Measurements from ENCODE around the gene RAP1A.

Gene RAP1A

GRCh38 chr1:111720977-111721786, 101.6 kb downstream of the RAP1A start:
- DNase-seq: no peak

- DNase-seq: no peak
Observed at GRCh38 chr1:111723091-111723806, 103.7 kb downstream of the RAP1A start.

GRCh38 chr1:111723871-111724270, 104.3 kb downstream of the RAP1A start:
- no peak for DNase-seq

GRCh38 chr1:111725192-111725591, 105.6 kb downstream of the RAP1A start:
- no peak for DNase-seq

- DNase-seq: no peak
Observed at GRCh38 chr1:111727056-111727455, 107.5 kb downstream of the RAP1A start.

- no peak for DNase-seq
Observed at GRCh38 chr1:111729271-111729921, 109.8 kb downstream of the RAP1A start.

- no peak for DNase-seq
Observed at GRCh38 chr1:111729946-111730681, 110.5 kb downstream of the RAP1A start.

- DNase-seq: no peak
Observed at GRCh38 chr1:111730706-111731105, 111.1 kb downstream of the RAP1A start.

GRCh38 chr1:111731956-111732355, 112.4 kb downstream of the RAP1A start:
- no peak for DNase-seq

- DNase-seq: no peak
Observed at GRCh38 chr1:111732718-111733117, 113.1 kb downstream of the RAP1A start.

- no peak for DNase-seq
Observed at GRCh38 chr1:111733183-111733991, 113.8 kb downstream of the RAP1A start.

- no peak for DNase-seq
Observed at GRCh38 chr1:111733992-111734341, 114.4 kb downstream of the RAP1A start.

- no peak for DNase-seq
Observed at GRCh38 chr1:111734426-111734825, 114.8 kb downstream of the RAP1A start.

GRCh38 chr1:111734856-111735255, 115.3 kb downstream of the RAP1A start:
- DNase-seq: no peak

GRCh38 chr1:111735321-111735720, 115.7 kb downstream of the RAP1A start:
- no peak for DNase-seq

GRCh38 chr1:111735858-111736544, 116.4 kb downstream of the RAP1A start:
- no peak for DNase-seq

GRCh38 chr1:111736548-111737215, 117.1 kb downstream of the RAP1A start:
- no peak for DNase-seq

GRCh38 chr1:111737216-111738132, 117.9 kb downstream of the RAP1A start:
- DNase-seq: no peak

- DNase-seq: no peak
Observed at GRCh38 chr1:111738133-111738435, 118.5 kb downstream of the RAP1A start.

All from activated CD4-positive, CD25-positive, alpha-beta regulatory T cell treated with anti-CD3 and anti-CD28 coated beads, Interleukin-2, amount 50 U/mL, for 72 hours (primary cell).